D721Med (cell line): Measurements from ENCODE around the gene MARS1.
"Not testable (repeated sequence)": the region's sequence is repeated elsewhere in the genome, so short reads cannot be mapped to it uniquely, and the experiment has no call there.

Source experiments
- DNase-seq: peaks from one replicate; pipeline ENCODE4 v3.0.0; 2011; ENCODE audit warnings: low spot score; ENCODE audit not compliant: insufficient read length
- FAIRE-seq: peaks from 2 replicates; lab custom pipeline; 2011; peaks lifted over from hg19 to GRCh38; lab: Jason Lieb, UNC
- TF ChIP-seq, protein P1 (sequence below): IDR thresholded peaks from 2 replicates; pipeline ENCODE4 v1.5.1; 2012; ENCODE audit warnings: mild to moderate bottlenecking, control low read depth; ENCODE audit not compliant: insufficient read depth; ENCODE audit errors: missing control alignments

MARS1 gene

DNA sequence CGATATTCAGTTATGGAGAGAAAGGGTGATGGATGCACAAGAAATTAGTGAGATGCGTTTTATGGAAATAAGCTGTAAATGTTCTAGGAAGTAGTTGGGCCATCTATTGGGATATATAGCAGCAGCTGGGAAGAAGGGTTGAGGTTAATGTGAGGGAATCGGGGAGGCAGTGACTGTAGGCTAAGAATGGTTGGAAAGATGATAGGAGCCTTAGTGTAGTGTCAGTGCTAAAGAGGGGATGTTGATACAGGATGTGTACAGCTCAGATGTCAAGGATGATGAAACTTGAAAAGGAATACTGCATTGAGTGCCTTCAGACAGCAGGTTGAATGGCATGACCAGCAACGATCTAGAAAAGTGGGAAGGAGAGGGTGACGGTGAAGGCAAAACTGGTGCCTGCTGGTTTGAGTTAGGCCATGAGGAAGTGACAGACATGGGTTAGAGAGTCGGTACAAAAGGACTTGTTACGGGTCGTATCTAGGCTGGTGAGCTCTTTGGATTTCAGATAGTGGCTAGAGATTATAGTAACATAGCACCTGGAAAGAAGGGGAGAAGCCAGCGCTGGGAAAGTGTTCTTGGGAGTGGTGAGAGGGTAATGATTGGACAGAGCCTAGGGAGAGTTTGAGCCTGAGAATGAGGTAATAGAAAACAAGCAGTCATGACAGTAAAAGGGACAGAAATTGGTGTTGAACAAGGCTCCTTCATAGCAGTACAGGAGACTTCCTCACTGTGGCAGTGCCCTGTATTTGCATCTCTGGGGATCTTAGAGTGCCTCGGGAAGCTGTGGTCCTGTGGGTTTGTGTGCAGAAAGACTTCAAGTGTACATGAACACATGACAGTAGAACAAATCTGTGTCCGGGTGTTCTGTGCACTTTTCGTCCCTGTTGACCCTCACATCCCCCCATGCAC is 9.6 kb downstream of the MARS1 start:
- DNase-seq (no peak), FAIRE-seq (no peak)
- TF ChIP-seq, protein P1, sequence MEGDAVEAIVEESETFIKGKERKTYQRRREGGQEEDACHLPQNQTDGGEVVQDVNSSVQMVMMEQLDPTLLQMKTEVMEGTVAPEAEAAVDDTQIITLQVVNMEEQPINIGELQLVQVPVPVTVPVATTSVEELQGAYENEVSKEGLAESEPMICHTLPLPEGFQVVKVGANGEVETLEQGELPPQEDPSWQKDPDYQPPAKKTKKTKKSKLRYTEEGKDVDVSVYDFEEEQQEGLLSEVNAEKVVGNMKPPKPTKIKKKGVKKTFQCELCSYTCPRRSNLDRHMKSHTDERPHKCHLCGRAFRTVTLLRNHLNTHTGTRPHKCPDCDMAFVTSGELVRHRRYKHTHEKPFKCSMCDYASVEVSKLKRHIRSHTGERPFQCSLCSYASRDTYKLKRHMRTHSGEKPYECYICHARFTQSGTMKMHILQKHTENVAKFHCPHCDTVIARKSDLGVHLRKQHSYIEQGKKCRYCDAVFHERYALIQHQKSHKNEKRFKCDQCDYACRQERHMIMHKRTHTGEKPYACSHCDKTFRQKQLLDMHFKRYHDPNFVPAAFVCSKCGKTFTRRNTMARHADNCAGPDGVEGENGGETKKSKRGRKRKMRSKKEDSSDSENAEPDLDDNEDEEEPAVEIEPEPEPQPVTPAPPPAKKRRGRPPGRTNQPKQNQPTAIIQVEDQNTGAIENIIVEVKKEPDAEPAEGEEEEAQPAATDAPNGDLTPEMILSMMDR, result no peak

DNA sequence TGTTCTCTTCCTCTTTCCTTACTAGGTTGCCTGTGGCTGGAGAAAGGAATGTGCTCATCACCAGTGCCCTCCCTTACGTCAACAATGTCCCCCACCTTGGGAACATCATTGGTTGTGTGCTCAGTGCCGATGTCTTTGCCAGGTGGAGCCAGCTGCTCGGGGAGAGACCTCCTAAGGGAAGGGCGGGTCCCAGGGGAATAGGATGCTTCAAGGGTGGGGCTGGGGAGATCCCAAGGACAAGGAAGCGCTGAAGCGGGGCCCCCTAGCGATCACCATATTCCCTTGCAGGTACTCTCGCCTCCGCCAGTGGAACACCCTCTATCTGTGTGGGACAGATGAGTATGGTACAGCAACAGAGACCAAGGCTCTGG is 10.2 kb downstream of the MARS1 start:
- FAIRE-seq, result no peak
- DNase-seq, result no peak

DNA sequence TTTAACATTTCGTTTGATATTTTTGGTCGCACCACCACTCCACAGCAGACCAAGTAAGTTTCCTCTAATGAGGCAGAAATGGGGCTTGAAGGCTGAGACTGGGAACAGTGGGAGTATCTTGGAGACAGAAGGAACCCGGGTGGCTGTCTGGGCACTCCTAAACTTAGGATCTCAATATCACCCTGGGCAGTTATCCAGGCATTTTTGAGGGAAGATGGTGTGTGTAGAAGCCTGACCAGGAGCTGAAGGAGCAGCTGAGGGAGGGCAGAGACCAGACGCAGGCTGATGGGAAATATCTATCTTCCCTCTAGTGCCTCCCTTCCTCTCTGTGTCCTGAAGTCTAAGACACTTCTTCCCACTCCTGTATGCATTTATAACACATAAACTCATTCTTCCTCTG is 10.7 kb downstream of the MARS1 start:
- TF ChIP-seq, protein P1, result no peak
- DNase-seq (no peak), FAIRE-seq (no peak)

More for the DNA sequence above, 10.2 kb downstream of the MARS1 start:
- TF ChIP-seq, protein P1, result no peak

DNA sequence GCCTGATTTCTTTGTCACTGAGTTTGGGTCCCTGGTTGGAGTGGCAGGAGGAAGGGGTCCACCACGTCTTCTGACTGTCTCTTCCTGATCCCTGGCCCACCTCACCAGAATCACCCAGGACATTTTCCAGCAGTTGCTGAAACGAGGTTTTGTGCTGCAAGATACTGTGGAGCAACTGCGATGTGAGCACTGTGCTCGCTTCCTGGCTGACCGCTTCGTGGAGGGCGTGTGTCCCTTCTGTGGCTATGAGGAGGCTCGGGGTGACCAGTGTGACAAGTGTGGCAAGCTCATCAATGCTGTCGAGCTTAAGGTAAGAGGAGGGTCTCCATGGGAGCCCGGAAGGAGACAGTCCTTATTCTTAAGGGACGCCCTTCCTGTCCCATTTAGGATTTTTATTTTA is 12.3 kb downstream of the MARS1 start:
- no peak for DNase-seq
- TF ChIP-seq, protein P1, result no peak
- FAIRE-seq, result no peak

DNA sequence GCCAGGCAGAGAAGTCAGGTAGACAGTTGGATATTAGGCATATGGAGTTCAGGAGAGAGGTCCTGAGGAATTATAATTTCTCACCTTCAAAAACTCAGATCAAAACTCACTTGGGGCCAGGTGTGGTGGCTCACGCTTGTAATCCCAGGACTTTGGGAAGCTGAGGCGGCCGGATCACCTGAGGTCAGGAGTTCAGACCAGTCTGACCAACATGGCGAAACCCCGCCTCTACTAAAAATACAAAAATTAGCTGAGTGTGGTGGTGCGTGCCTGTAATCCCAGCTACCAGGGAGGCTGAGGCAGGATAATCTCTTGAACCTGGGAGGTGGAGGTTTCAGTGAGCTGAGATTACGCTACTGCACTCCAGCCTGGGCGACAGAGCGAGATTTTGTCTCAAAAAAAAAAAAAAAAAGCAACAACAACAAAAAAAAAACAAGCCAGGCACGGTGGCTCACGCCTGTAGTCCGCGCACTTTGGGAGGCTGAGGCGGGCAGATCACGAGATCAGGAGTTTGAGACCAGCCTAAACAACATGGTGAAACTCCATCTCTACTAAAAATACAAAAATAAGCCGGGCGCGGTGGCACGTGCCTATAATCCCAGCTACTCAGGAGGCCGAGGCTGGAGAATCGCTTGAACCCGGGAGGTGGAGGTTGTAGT is 14.6 kb downstream of the MARS1 start:
- not testable (repeated sequence) for FAIRE-seq, DNase-seq

DNA sequence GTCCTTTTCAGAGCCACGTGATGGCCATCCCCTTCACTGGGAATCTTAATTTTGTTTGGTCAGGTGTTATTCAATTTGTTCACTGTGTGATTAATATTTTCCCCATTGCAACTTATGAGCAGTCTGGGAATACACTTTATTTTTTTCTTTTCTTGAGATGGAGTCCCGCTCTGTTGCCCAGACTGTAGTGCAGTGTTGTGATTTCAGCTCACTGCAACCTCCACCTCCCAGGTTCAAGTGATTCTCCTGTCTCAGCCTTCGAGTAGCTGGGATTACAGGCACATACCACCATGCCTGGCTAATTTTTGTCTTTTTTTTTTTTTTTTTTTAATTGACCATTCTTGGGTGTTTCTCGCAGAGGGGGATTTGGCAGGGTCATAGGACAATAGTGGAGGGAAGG is 18.7 kb downstream of the MARS1 start:
- not testable (repeated sequence) for FAIRE-seq, DNase-seq

DNA sequence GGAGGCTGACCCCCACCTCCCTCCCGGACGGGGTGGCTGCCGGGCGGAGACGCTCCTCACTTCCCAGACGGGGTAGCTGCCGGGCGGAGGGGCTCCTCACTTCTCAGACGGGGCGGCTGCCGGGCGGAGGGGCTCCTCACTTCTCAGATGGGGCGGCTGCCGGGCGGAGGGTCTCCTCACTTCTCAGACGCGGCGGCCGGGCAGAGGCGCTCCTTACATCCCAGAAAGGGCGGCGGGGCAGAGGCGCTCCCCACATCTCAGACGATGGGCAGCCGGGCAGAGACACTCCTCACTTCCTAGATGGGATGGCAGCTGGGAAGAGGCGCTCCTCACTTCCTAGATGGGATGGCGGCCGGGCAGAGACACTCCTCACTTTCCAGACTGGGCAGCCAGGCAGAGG is 19.9 kb downstream of the MARS1 start:
- DNase-seq, FAIRE-seq: not testable (repeated sequence)

DNA sequence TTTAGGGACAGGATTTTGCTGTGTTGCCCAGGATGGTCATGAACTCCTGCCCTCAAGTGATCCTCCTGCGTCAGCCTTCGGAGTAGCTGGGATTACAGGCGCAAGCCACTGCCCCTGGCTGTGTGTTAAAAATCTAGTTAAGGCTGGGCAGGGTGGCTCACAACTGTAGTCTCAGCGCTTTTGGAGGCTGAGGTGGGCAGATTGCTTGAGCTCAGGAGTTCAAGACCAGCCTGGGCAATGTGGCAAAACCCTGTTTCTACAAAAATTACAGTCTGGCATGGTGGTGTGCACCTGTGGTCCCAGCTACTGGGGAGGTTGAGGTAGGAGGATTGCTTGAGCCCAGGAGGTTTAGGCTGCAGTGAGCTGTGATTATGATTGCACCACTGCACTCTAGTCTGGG is 23.3 kb downstream of the MARS1 start:
- DNase-seq (no peak), FAIRE-seq (no peak)
- TF ChIP-seq, protein P1, result no peak
